PFSK-1 (cell line): Measurements from ENCODE around the gene FEM1C.

ENCODE experiments used
- FOXP2 ChIP-seq: optimal IDR thresholded peaks from 2 replicates; pipeline ENCODE3; 2011; ENCODE audit warnings: borderline replicate concordance, control low read depth, inconsistent platforms; ENCODE audit not compliant: insufficient read depth; ENCODE audit errors: extremely low read length, extremely low read depth
- POLR2AphosphoS5 ChIP-seq: IDR thresholded peaks from 2 replicates; pipeline ENCODE4 v1.6.1; 2012; ENCODE audit warnings: low read depth, mild to moderate bottlenecking, control low read depth, low read length, moderate library complexity
- REST ChIP-seq, 2 experiments: IDR thresholded peaks; 2 replicates each; pipeline versions ENCODE4 v1.6.1 to v1.8.0; 2011 to 2012; ENCODE audit warnings: low read depth in 2 of 2, low read length in 2 of 2, control low read depth in 1 of 2, inconsistent platforms in 1 of 2, mild to moderate bottlenecking in 1 of 2, moderate library complexity in 1 of 2; ENCODE audit not compliant: insufficient read depth in 1 of 2
- SIN3A ChIP-seq: IDR thresholded peaks from 2 replicates; pipeline ENCODE4 v1.6.1; 2012; ENCODE audit warnings: mild to moderate bottlenecking, low read length, moderate library complexity, borderline replicate concordance; ENCODE audit not compliant: insufficient read depth
- TAF1 ChIP-seq: IDR thresholded peaks from 2 replicates; pipeline ENCODE4 v1.6.1; 2012; ENCODE audit warnings: low read length, control low read depth, borderline replicate concordance; ENCODE audit not compliant: insufficient read depth

GRCh38 chr5:115585265-115585664 lies 40.7 kb upstream of the FEM1C start:
- TF ChIP-seq POLR2AphosphoS5 (no peak), REST (IDR thresholded peaks at IDR 0.05; ENCODE audit: insufficient read depth in 1 of 2, low read depth in 2 of 2, low read length in 2 of 2) (no peak), TAF1 (no peak), FOXP2 (no peak), SIN3A (no peak)
